Measurements from ENCODE around the gene RNF150.

DNA sequence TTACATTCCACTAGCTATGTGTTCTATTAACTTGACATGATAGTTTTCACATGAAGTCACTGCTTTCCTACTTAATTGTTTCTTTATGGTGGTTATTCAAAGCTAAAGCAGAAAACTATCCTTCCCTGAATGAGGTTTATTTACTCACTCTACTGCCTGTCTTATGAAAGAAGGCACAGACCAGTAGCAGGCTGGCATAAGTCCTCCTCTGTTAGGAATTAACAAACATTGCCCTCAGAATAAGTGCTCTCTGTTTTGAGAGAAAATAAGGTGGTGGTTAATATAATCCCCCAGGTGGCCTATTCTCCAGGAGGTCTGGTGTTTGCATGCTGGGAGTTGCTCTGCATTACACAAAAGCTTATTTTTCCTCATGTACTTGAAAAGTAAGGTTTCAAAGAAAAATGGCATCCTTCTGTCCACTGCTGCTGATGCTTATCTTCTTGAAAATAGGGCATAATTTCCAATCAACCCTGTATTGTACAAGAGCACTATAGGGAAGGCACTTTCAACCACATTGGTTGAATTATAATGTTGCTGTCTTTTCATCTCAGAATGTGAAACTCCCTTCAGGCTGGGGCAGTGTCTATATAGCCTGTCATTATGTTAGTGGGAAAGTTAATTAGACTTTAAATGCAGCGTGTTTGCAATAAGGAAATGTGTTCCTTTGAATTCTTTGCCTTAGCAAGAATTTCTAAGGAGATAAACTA, 257.4 kb downstream of the RNF150 start:
- TF ChIP-seq, protein P1, sequence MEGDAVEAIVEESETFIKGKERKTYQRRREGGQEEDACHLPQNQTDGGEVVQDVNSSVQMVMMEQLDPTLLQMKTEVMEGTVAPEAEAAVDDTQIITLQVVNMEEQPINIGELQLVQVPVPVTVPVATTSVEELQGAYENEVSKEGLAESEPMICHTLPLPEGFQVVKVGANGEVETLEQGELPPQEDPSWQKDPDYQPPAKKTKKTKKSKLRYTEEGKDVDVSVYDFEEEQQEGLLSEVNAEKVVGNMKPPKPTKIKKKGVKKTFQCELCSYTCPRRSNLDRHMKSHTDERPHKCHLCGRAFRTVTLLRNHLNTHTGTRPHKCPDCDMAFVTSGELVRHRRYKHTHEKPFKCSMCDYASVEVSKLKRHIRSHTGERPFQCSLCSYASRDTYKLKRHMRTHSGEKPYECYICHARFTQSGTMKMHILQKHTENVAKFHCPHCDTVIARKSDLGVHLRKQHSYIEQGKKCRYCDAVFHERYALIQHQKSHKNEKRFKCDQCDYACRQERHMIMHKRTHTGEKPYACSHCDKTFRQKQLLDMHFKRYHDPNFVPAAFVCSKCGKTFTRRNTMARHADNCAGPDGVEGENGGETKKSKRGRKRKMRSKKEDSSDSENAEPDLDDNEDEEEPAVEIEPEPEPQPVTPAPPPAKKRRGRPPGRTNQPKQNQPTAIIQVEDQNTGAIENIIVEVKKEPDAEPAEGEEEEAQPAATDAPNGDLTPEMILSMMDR (conservative IDR thresholded peaks at IDR 0.05; ENCODE audit: low read depth, low read length): no peak
- TF ChIP-seq EZH2 (IDR thresholded peaks at IDR 0.05; ENCODE audit: borderline replicate concordance, low read depth, low read length, poor library complexity, severe bottlenecking): no peak

All from A673 (cell line).